Measurements from ENCODE around the gene DUOXA2.

DNA sequence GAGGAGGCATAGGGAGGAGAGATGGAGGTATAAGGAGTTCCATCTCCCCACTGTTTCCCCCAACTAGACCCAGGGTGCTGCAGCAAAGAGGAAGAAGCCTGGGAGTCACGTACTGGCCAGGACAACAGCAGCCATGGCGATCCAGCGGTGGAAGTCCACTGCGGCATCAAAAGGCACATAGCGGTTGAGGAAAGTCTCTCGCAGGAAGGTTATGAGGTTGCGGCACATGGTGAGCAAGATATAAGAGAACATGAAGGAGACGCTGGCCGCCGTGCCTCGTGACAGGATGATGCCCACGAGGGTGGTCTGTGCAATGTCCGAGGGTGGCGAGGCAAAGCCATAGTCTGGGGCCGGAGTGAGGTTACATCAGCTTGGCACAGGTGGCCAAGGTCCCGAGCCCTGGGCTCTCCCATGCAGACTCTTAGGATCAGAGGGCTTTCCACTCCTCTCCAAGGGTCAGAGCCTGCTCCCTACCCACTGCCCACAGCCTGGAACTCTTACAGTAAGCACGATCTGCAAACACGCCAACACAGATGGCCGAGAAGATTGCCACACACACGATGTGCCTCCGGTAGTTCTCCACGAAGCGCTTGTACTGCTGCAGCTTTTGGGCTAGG lies 14.5 kb upstream of the DUOXA2 start:
- TF ChIP-seq, protein P1, sequence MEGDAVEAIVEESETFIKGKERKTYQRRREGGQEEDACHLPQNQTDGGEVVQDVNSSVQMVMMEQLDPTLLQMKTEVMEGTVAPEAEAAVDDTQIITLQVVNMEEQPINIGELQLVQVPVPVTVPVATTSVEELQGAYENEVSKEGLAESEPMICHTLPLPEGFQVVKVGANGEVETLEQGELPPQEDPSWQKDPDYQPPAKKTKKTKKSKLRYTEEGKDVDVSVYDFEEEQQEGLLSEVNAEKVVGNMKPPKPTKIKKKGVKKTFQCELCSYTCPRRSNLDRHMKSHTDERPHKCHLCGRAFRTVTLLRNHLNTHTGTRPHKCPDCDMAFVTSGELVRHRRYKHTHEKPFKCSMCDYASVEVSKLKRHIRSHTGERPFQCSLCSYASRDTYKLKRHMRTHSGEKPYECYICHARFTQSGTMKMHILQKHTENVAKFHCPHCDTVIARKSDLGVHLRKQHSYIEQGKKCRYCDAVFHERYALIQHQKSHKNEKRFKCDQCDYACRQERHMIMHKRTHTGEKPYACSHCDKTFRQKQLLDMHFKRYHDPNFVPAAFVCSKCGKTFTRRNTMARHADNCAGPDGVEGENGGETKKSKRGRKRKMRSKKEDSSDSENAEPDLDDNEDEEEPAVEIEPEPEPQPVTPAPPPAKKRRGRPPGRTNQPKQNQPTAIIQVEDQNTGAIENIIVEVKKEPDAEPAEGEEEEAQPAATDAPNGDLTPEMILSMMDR (IDR thresholded peaks at IDR 0.05): no peak
- no peak for TF ChIP-seq POLR2A (IDR thresholded peaks at IDR 0.05)
